SK-N-DZ (cell line): ENCODE results near the gene FTO.
"Not testable (repeated sequence)": the region's sequence is repeated elsewhere in the genome, so short reads cannot be mapped to it uniquely, and the experiment has no call there.

Source experiments
- DNase-seq: peaks from one replicate; pipeline ENCODE4 v3.0.0-alpha.2; 2015; ENCODE audit warnings: low spot score

FTO gene

GRCh38 chr16:53821957-53822625, 118.1 kb downstream of the FTO start:
- DNase-seq: no peak

GRCh38 chr16:53822936-53823529, 119.1 kb downstream of the FTO start:
- no peak for DNase-seq

- DNase-seq: no peak
These were observed 122.7 kb downstream of the FTO start for GRCh38 chr16:53826658-53827057.

- no peak for DNase-seq
These were observed 123.8 kb downstream of the FTO start for GRCh38 chr16:53827741-53828140.

GRCh38 chr16:53829186-53829747, 125.3 kb downstream of the FTO start:
- DNase-seq: no peak

DNA sequence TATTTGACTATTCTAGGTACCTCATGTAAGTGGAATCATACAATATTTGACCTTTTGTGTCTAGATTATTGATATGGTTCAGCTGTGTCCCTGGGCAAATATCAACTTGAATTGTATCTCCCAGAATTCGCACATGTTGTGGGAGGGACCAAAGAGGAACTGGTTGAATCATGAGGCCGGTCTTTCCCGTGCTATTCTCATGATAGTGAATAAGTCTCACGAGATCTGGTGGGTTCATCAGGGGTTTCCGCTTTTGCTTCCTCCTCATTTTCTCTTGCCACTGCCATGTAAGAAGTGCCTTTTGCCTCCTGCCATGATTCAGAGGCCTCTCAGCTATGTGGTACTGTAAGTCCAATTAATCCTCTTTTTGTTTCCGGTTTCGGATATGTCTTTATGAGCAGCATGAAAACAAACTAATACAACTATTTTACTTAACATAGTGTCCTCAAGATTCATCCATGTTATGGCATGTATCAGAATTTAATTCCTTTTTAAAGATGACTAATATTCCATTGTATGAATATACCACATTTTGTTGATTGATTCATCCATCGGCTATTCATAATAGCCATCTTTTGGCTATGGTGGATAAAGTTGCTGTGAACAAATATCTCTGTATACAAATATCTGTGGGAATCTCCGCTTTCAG, 129.1 kb downstream of the FTO start:
- DNase-seq: no peak

- no peak for DNase-seq
These were observed 132.2 kb downstream of the FTO start for GRCh38 chr16:53836142-53836541.

- DNase-seq: no peak
These were observed 132.7 kb downstream of the FTO start for GRCh38 chr16:53836680-53837079.

DNA sequence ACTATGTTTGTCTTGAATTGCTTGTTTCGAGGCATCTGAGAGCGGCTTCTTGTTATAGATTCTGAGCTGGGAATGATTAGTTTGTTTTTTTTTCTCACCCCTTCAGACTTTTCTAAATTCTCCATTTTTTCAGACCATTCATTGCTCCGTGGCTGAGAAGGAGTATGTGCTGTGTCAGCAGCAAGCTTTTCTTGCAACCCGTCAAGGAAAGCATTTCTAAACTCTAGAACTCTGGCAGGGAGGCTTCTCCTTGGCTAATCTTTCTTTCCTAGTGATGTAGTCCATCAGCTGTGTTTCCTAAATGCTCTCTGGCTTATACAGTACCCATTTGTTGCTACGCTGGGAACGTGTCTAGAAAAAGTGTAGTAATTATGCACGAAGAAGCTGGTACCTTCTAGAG, 133.5 kb downstream of the FTO start:
- no peak for DNase-seq

GRCh38 chr16:53839150-53839549, 135.2 kb downstream of the FTO start:
- no peak for DNase-seq

DNA sequence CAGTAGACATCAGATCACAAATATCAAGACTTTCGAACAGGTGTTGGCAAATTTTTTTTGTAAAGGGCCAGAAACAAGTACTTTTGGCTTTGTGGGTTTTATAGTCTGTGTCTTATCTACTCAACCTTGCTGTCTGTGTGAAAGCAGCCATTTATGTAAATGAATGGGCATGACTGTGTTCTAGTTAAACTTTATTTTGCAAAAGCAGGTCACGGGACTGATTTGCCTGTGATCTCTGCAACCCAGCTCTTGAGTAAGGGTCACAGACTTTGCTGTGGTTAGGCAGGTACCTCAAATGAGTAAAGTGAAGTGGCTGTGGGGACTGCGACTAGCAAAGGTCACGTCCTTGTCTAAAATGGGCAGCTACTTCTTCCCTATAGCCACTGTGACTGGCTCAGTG, 136.5 kb downstream of the FTO start:
- no peak for DNase-seq

- no peak for DNase-seq
These were observed 137.9 kb downstream of the FTO start for GRCh38 chr16:53841884-53842283.

DNA sequence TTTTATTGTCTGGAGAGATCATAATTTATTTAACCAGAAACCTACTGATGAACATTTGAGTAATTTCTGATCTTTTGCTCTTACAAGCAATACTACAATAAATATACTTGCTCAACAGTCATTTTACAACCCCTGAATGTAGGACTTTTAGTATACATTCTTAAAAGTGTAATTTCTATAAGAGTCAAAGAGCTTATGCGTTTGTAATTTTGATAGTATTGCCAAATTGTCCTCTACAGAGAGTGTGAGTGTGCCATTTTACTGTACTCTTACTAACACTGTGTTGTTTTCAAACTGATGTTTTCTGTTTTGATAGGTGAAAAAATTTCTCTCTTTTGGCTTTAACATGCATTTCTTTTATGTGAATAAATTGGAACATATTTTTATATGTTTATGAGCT, 139.1 kb downstream of the FTO start:
- DNase-seq: no peak

DNA sequence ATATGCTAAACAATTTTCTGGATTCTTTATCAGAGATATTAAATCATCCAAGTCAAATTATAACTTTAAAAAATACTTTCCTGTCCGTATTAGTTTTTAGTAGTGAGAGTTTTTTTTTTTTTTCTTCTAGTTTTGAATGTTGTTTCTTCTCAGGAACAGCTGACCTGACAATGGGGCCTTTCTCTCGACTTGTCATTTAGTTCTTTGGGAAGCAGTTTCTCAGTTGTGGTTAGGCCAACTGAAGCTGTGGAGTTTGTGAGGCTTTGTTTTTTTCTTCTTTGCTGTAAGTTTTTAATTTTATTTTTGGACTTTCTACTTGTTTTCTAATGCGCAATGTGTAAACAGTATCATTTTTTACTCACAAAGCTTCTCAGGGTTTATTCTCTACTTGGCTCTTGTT, 140.8 kb downstream of the FTO start:
- no peak for DNase-seq

DNA sequence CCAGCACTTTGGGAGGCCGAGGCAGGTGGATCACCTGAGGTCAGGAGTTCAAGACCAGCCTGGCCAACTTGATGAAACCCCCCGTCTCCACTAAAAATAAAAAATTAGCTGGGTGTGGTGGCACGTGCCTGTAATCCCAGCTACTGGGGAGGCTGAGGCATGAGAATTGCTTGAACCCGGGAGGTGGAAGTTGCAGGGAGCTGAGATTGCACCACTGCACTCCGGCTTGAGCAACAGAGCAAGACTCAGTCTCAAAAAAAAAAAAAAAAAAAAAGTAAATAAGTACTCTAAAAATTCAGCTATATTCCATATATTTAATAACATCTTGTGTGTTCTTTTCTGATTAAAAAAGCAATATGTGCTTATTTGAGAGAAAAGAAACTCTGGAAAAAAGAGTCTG, 142.6 kb downstream of the FTO start:
- DNase-seq: not testable (repeated sequence)

DNA sequence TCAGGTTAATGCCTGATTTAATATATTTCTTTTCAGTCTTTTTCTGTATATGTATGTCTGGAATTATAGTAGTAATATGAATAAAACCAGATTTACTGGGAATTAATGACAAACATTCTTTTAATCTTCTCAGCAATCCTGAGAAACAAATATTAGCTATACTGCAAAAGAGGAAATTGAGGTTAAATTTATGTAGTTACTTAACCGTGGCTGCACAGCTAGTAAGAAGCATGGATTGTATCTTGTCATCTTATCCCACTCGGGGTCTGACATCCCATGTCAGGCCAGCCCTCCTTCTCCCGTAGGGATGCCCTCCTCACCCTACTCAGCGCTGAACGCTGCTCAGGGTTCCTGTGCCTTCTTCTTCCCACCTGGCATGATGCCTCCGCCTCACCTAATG, 143.0 kb downstream of the FTO start:
- DNase-seq: no peak

DNA sequence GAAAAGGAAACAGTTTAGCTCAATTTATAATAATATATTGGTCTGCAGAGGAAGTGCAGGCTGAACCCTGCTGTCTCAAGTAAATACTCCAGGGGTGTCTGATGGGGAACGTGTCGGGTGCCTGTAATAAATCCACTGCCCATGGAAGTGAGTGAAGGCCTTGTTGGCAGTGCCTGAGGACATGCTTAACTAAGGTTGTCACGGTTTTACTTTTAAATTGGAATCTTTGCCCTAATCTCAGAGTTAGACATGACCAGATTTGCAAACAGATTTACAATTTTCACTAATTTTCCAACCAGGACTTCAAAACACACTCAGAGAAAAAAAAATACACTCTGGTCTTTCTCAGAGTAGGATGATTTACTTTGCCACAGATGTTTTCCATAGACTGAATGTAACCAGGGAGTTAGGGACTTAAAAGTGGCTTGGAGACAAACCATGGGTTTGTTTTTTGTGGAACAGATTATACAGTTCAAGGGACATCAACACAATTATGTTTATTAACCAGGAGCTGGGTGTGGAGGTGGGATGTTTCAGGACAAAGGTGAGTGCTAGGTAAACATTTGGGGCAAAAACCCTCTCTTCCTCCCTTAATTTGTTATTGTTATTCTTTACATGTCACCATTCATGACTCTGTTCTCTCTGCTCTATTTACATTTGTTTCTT, 144.5 kb downstream of the FTO start:
- no peak for DNase-seq

DNA sequence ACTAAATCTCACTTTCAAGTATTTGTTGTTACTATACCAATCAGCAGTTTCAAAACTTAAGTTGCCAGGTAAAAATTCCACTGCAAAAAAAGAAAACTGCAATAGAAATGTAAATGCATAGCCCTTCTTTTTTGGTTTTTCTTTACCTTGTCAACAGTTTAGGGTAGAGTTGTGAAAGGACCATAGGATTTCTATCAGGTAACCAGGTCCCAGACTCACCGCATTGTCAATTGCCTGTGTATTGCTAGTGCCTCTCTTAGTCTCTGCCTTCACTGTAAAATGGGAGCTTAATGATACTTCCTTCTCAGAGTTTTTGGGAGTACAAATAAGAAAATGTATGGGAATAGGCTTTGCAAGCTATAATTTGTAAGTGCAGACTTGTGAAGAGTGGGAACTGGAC, 145.0 kb downstream of the FTO start:
- no peak for DNase-seq

GRCh38 chr16:53849585-53849984, 145.6 kb downstream of the FTO start:
- DNase-seq: no peak

- no peak for DNase-seq
These were observed 146.0 kb downstream of the FTO start for GRCh38 chr16:53849994-53850393.

DNA sequence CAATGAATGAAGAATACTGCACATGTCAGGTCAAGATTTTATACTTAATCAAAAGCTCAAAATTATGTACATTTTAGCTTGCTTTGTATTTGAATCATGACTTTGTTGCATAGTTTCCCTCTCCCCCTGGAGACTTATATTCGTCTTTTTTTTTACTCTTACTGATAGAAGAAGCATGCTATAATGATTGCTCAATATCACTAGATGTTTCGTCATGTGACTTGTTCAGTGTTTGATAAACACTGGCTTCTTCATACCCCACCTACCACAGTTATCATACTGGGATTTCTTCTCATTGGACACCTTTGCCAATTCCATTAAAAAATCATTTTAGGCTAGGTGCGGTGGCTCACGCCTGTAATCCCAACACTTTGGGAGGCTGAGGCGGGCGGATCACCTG, 148.7 kb downstream of the FTO start:
- no peak for DNase-seq

DNA sequence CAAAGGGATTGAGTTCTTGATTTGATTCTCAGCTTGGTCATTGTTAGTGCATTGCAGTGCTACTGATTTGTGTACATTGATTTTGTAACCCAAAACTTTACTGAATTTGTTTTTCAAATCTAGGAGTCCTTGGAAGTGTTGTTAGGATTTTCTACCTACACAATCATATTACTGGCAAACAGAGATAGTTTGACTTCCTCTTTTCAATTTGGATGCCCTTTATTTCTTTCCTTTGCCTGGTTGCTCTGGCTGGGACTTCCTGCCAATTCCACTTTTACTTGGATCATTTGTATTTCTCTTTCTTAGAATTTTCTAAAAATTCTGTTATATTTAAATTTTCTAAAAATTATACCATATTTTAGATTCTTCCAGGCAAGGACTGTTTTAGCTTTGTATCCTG, 151.1 kb downstream of the FTO start:
- DNase-seq: no peak
